ENCODE data around the gene ARL6.

ARL6 gene

GRCh38 chr3:97822359-97822775 lies 57.8 kb downstream of the ARL6 start:
- Histone ChIP-seq H3K36me3 (ENCODE audit: control insufficient read depth in 2 of 2, insufficient read depth in 1 of 2, low read length in 2 of 2) (no peaks in the 10 kb centered on the region), H3K4me3 (ENCODE audit: low read depth, low read length) (peak overlapping the region; percentile 86), H3K9me3 (ENCODE audit: control insufficient read depth, insufficient read depth, low read depth, low read length) (no peaks in the 10 kb centered on the region), H3K27ac (ENCODE audit: extremely low read depth, low read depth, low read length) (peak overlapping the region; percentile 44; the same call in 1 of the 2 replicates), H3K4me1 (ENCODE audit: control insufficient read depth, insufficient read depth, low read length) (peaks cover 6% of the 10 kb centered on the region)
- ChIA-PET CTCF (interaction anchor here (1.7 kb wide), 1 partner anchor 149 kb away, joined by 5 read pairs; the partner anchor contains the start of gene RIOX2), POLR2A (interaction anchor here (0.7 to 1.9 kb wide), 2 partner anchors 9 to 58 kb away, joined by 4 to 6 read pairs; partner anchors contain the start of gene ARL6)
- no peak for TF ChIP-seq SCRT1 (tag by site-specific recombination; IDR thresholded peaks at IDR 0.05; ENCODE audit: borderline replicate concordance)
- TF ChIP-seq ZNF513 (tag by site-specific recombination; IDR thresholded peaks at IDR 0.05): peak; percentile 2; the same call in 1 of the 2 replicates
- TF ChIP-seq SP3 (tag by site-specific recombination; IDR thresholded peaks at IDR 0.05): no peak
- no peak for TF ChIP-seq ZNF530 (tag by site-specific recombination; IDR thresholded peaks at IDR 0.05; ENCODE audit: low read depth)
- TF ChIP-seq GLI2 (tag by site-specific recombination; IDR thresholded peaks at IDR 0.05; ENCODE audit: borderline replicate concordance, low read depth): no peak
- TF ChIP-seq ZNF155 (tag by site-specific recombination; IDR thresholded peaks at IDR 0.05): no peak
- TF ChIP-seq ZNF76 (tag by site-specific recombination; IDR thresholded peaks at IDR 0.05; ENCODE audit: borderline replicate concordance, low read depth): peak; percentile 61; the same call in 1 of the 2 replicates
- TF ChIP-seq ZNF555 (tag by site-specific recombination; conservative IDR thresholded peaks at IDR 0.05): no peak
- TF ChIP-seq ZNF549 (tag by site-specific recombination; IDR thresholded peaks at IDR 0.05): no peak
- peak; percentile 3; the same call in 1 of the 2 replicates for TF ChIP-seq GLIS2 (tag by site-specific recombination; IDR thresholded peaks at IDR 0.05)
- no peak for TF ChIP-seq KLF10 (tag by site-specific recombination; IDR thresholded peaks at IDR 0.05)
- no peak for TF ChIP-seq KLF16 (tag by site-specific recombination; IDR thresholded peaks at IDR 0.05)
- TF ChIP-seq ZNF335 (tag by site-specific recombination; conservative IDR thresholded peaks at IDR 0.05): peak; percentile 88
- TF ChIP-seq ZNF302 (tag by site-specific recombination; IDR thresholded peaks at IDR 0.05; ENCODE audit: low read depth): no peak
- TF ChIP-seq ZSCAN5A (tag by site-specific recombination; IDR thresholded peaks at IDR 0.05): no peak
- no peak for TF ChIP-seq HOXD13 (CRISPR knock-in tag; IDR thresholded peaks at IDR 0.05; ENCODE audit: borderline replicate concordance)
- no peak; the same call in 1 of the 2 replicates for TF ChIP-seq ZNF366 (tag by site-specific recombination; conservative IDR thresholded peaks at IDR 0.05)
- TF ChIP-seq SP2 (tag by site-specific recombination; IDR thresholded peaks at IDR 0.05): no peak
- no peak for TF ChIP-seq WT1 (tag by site-specific recombination; IDR thresholded peaks at IDR 0.05)
- TF ChIP-seq PATZ1 (tag by site-specific recombination; IDR thresholded peaks at IDR 0.05): peak; percentile 22; the same call in 1 of the 2 replicates
- TF ChIP-seq ZNF391 (tag by site-specific recombination; IDR thresholded peaks at IDR 0.05; ENCODE audit: borderline replicate concordance, low read depth): no peak
- TF ChIP-seq ZNF843 (tag by site-specific recombination; IDR thresholded peaks at IDR 0.05): no peak
- TF ChIP-seq ZNF48 (tag by site-specific recombination; IDR thresholded peaks at IDR 0.05): no peak
- no peak for TF ChIP-seq FEZF1 (tag by site-specific recombination; IDR thresholded peaks at IDR 0.05)
- TF ChIP-seq ZNF18 (tag by site-specific recombination; IDR thresholded peaks at IDR 0.05): no peak
- no peak for TF ChIP-seq ZNF248 (tag by site-specific recombination; IDR thresholded peaks at IDR 0.05)
- TF ChIP-seq ZFHX2 (tag by site-specific recombination; conservative IDR thresholded peaks at IDR 0.05): no peak
- TF ChIP-seq ZNF394 (tag by site-specific recombination; IDR thresholded peaks at IDR 0.05; ENCODE audit: borderline replicate concordance): 0 out of 2 replicates have a peak, but pooled peaks have one; percentile 36
- no peak for TF ChIP-seq ZNF433 (tag by site-specific recombination; IDR thresholded peaks at IDR 0.05; ENCODE audit: low read depth)
- no peak for TF ChIP-seq ZNF777 (tag by site-specific recombination; IDR thresholded peaks at IDR 0.05; ENCODE audit: borderline replicate concordance)
- TF ChIP-seq ZNF585B (tag by site-specific recombination; IDR thresholded peaks at IDR 0.05): no peak
- no peak for TF ChIP-seq ZSCAN30 (tag by site-specific recombination; IDR thresholded peaks at IDR 0.05)
- no peak for TF ChIP-seq ZBTB21 (tag by site-specific recombination; IDR thresholded peaks at IDR 0.05)
- TF ChIP-seq ZNF354C (tag by site-specific recombination; IDR thresholded peaks at IDR 0.05; ENCODE audit: borderline replicate concordance, low read depth): no peak

Measured in HEK293 (cell line).